HepG2 (cell line): Measurements from ENCODE around the gene DALRD3. TPM values are rescaled to one million over a fixed set of nuclear protein-coding genes. Genes with fewer than 3 reads are reported as not detected.
A peak's percentile ranks its signal among the peaks of the same experiment; 100 is the strongest.

Experiments used
- FOXP1 ChIP-seq, 2 experiments: fragments of 450-650 bp in 1 of 2; IDR thresholded peaks; 2 replicates each; pipeline ENCODE4 v1.6.1; 2017 to 2018; ENCODE audit warnings: antibody characterized with exemption in 1 of 2
- GATAD2A ChIP-seq: IDR thresholded peaks from 2 replicates; pipeline ENCODE4 v1.6.1; 2016
- KLF16 ChIP-seq, 2 experiments: sonication (generic) in 1 of 2; formaldehyde crosslinking in 1 of 2; IDR thresholded peaks; 2 replicates each; pipeline versions ENCODE4 v1.6.1 to v1.8.0; 2016 to 2023; ENCODE audit warnings: missing genetic modification reagents in 2 of 2, missing compliant biosample characterization in 1 of 2
- MAFK ChIP-seq, 2 experiments: IDR thresholded peaks in 1 of 2; conservative IDR thresholded peaks in 1 of 2; 2 replicates each; pipeline ENCODE4 v1.6.1; 2011; ENCODE audit warnings: improper control_type of control experiment in 2 of 2, low read length in 2 of 2
- MED13 ChIP-seq: sonication (generic); formaldehyde crosslinking; IDR thresholded peaks from 2 replicates; pipeline ENCODE4 v1.5.0; 2020; ENCODE audit warnings: missing genetic modification reagents
- MNT ChIP-seq: fragments of 450-650 bp; IDR thresholded peaks from 2 replicates; pipeline ENCODE4 v1.6.1; 2016
- NR2C2 ChIP-seq: sonication (generic); formaldehyde crosslinking; IDR thresholded peaks from 2 replicates; pipeline ENCODE4 v1.4.0; 2020; ENCODE audit warnings: missing genetic modification reagents, mild to moderate bottlenecking, moderate library complexity, borderline replicate concordance
- NR2F2 ChIP-seq: IDR thresholded peaks from 2 replicates; pipeline ENCODE4 v1.6.1; 2012; ENCODE audit warnings: low read depth, inconsistent platforms, borderline replicate concordance
- SALL2 ChIP-seq: sonication (generic); formaldehyde crosslinking; IDR thresholded peaks from 2 replicates; pipeline ENCODE4 v1.8.1; 2023; ENCODE audit warnings: mild to moderate bottlenecking, missing genetic modification reagents, inconsistent platforms
- SAP130 ChIP-seq: IDR thresholded peaks from 2 replicates; pipeline ENCODE4 v1.6.1; 2016; ENCODE audit warnings: low read depth
- THYN1 ChIP-seq: sonication (generic); formaldehyde crosslinking; IDR thresholded peaks from 2 replicates; pipeline ENCODE4 v1.8.1; 2023; ENCODE audit warnings: low read depth, mild to moderate bottlenecking, moderate library complexity, missing genetic modification reagents, borderline replicate concordance
- ZBTB38 ChIP-seq: sonication (generic); formaldehyde crosslinking; IDR thresholded peaks from 2 replicates; pipeline ENCODE4 v1.5.1; 2020; ENCODE audit warnings: mild to moderate bottlenecking, missing genetic modification reagents
- ZNF142 ChIP-seq: sonication (generic); formaldehyde crosslinking; IDR thresholded peaks from 2 replicates; pipeline ENCODE4 v1.4.0; 2020; ENCODE audit warnings: missing genetic modification reagents
- ZNF160 ChIP-seq: sonication (generic); formaldehyde crosslinking; IDR thresholded peaks from 2 replicates; pipeline ENCODE4 v1.8.0; 2022; ENCODE audit warnings: mild to moderate bottlenecking, inconsistent platforms, missing genetic modification reagents
- ZNF274 ChIP-seq: sonication (generic); formaldehyde crosslinking; IDR thresholded peaks from 2 replicates; pipeline ENCODE4 v1.5.1; 2020; ENCODE audit warnings: mild to moderate bottlenecking, missing genetic modification reagents
- ZNF354B ChIP-seq: sonication (generic); formaldehyde crosslinking; IDR thresholded peaks from 2 replicates; pipeline ENCODE4 v1.8.0; 2022; ENCODE audit warnings: mild to moderate bottlenecking, missing genetic modification reagents
- ZNF510 ChIP-seq: sonication (generic); formaldehyde crosslinking; IDR thresholded peaks from 2 replicates; pipeline ENCODE4 v1.4.0; 2020; ENCODE audit warnings: low read depth, mild to moderate bottlenecking, missing genetic modification reagents
- ZNF512 ChIP-seq: sonication (generic); formaldehyde crosslinking; IDR thresholded peaks from 2 replicates; pipeline ENCODE4 v1.4.0; 2020; ENCODE audit warnings: mild to moderate bottlenecking, missing genetic modification reagents
- ZNF577 ChIP-seq: sonication (generic); formaldehyde crosslinking; IDR thresholded peaks from 2 replicates; pipeline ENCODE4 v1.4.0; 2020; ENCODE audit warnings: mild to moderate bottlenecking, low read depth, missing genetic modification reagents, borderline replicate concordance
- polyA plus RNA-seq, 8 experiments: library from polyadenylated mRNA; depleted of rRNA in 3 of 8; stranded (reverse) in 7 of 8; unstranded in 1 of 8; fragments of >200 nt; fragmentation: Illumina TruSeq in 4 of 8; extraction: Trizol in 4 of 8; gene quantifications; 2 replicates each; pipeline versions ENCODE4 v1.2.1 to v1.2.3, GENCODE V29; 2011 to 2016; ENCODE audit warnings: low read depth in 4 of 8, missing spikeins in 1 of 8, mixed read lengths in 1 of 8; ENCODE audit not compliant: insufficient read depth in 1 of 8
- total RNA-seq, 5 experiments: library from RNA; depleted of rRNA; stranded (reverse); fragments of >200 nt; fragmentation: Illumina TruSeq; extraction: Trizol; gene quantifications; 2 replicates each; pipeline ENCODE4 v1.2.3, GENCODE V29; 2016; ENCODE audit warnings: low read depth in 1 of 5

The DALRD3 gene
- total and polyA plus RNA-seq, 2 of the 13 experiments (the other 11 are each of a cell fraction or from before 2014, with no cell fraction given): 19.9 to 36.5 TPM

- TF ChIP-seq MNT (peak; percentile 67), GATAD2A (CRISPR knock-in tag) (0 out of 2 replicates have a peak, but pooled peaks have one; percentile 25), ZNF577 (CRISPR knock-in tag) (no peak), NR2F2 (peak; percentile 67; the same call in 1 of the 2 replicates), ZNF512 (no peak), ZNF354B (no peak), ZNF274 (CRISPR knock-in tag) (no peak), SALL2 (CRISPR knock-in tag) (no peak), ZNF142 (CRISPR knock-in tag) (no peak), THYN1 (CRISPR knock-in tag) (no peak), FOXP1 (IDR thresholded peaks at IDR 0.05) (no peak), FOXP1 (CRISPR knock-in tag; IDR thresholded peaks at IDR 0.05) (peak; percentile 18; the same call in 1 of the 2 replicates), SAP130 (CRISPR knock-in tag) (peak; percentile 36; the same call in 1 of the 2 replicates), NR2C2 (CRISPR knock-in tag) (peak; percentile 41; the same call in 1 of the 2 replicates), MAFK (conservative IDR thresholded peaks at IDR 0.05 in 1 of 2, IDR thresholded peaks at IDR 0.05 in 1 of 2; ENCODE audit: low read length in 2 of 2) (no peak), ZBTB38 (CRISPR knock-in tag) (peak; percentile 64), KLF16 (CRISPR knock-in tag; IDR thresholded peaks at IDR 0.05) (0 out of 4 replicates have a peak, but pooled peaks of 1 of the 2 experiments have one; percentile 16), ZNF510 (CRISPR knock-in tag) (no peak), ZNF160 (CRISPR knock-in tag) (no peak), MED13 (CRISPR knock-in tag) (no peak)
These were observed 13.8 kb downstream of the DALRD3 start (continued) for GRCh38 chr3:49004352-49005302.
